HUDEP-2 (cell line): ENCODE data around the gene BRSK1.
A peak's percentile ranks its signal among the peaks of the same experiment; 100 is the strongest.
"Not testable (repeated sequence)": the region's sequence is repeated elsewhere in the genome, so short reads cannot be mapped to it uniquely, and the experiment has no call there.

ENCODE experiments used
- DNase-seq, 76 experiments: peaks; one replicate each; lab custom pipeline; 2025; ENCODE audit not compliant: unreplicated experiment in 76 of 76; lab: John Stamatoyannopoulos, UW

BRSK1 gene

DNA sequence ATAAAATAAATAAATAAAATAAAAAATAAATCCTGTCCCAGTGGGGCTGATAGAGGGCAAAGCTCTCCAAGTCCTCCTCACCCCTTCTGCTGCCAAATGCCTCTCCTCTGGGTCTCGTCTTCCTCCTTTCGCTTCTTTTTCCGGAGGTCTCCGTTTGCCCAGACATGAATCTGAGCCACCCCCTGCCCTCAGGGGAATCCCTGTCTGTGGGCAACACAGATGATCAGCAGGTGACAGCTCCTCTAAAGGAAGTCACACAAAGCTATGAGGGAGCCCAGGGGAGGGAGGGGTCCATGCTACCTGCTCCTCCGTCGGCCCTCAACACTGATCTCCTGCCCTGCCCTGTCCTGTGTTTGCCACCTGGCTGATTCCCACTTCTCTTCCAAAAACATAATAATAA, 40.9 kb downstream of the BRSK1 start:
- no peak for DNase-seq

- no peak for DNase-seq
Observed at GRCh38 chr19:55325172-55325571, 41.4 kb downstream of the BRSK1 start, which contains the start of gene TMEM150B. TSS of gene TMEM150B (minus strand) at chr19:55325341. CDS start at chr19:55321036, 4,305 bp downstream.

DNA sequence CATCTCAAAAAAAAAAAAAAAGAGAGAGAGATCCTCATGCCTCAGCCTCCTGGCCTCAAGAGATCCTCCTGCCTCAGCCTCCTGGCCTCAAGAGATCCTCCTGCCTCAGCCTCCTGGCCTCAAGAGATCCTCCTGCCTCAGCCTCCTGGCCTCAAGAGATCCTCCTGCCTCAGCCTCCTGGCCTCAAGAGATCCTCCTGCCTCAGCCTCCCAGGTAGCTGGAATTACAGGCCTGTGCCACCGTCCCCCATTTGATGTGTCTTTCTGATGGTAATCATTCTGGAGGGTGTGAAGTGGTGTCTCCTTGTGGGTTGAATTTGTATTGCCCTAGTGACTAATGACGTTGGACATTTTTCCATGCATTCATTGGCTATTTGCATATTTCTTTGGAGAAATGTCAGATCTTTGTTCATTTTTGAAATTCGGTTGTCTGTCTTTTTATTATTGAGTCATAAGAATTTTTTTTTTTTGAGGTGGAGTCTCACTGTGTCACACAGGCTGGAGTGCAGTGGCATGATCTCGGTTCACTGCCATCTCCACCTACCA, 45.0 kb downstream of the BRSK1 start:
- peak in 3 of 76 experiments; percentile 12 to 29 (median 22) for DNase-seq

GRCh38 chr19:55329791-55330190, 46.0 kb downstream of the BRSK1 start:
- not testable (repeated sequence) for DNase-seq

GRCh38 chr19:55333870-55334269, 50.1 kb downstream of the BRSK1 start:
- DNase-seq = no peak

- no peak for DNase-seq
Observed at GRCh38 chr19:55336101-55336500, 52.3 kb downstream of the BRSK1 start.

DNA sequence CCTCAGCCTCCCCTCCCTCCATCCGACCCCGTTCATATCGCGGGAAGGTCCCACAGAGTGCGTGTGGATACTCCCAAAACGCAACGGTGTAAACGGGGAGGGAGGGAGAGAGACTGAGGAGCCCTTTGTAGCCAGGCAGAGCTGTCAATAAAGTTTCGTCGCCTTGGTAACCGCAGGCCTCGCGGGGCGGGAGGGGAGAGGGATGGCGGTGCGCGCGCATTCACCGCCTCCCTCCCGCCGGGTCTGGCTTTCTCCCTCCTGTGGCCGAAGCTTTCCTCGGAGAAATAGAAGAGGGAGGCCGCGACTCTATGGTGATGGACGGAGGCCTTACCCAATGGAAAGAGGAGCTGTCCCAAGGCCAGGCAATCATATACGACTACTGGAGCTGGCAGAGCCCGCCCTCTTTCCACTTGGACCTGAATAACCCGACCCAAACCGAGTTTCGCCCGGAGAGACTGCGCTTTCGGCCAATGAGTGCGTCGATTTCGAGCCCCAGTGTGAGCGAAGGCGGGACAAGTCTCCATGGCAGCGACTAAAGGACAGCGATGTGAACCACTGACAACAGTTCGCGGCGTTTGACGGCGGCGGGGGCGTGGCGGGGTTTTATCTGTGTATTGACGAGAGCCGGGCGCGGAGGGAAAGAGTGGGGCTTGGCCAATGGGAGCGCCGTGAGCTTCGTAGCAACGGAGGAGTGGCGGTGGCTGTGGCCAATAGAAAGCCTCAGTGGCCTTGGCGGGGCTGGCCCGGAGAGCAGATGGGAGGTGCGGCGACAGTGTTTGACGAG, 55.5 kb downstream of the BRSK1 start, which contains the start of gene KMT5C:
KMT5C (plus strand) TSS at position 772 of the 784 bp plus-strand sequence. CDS start 2,061 bp downstream, outside the sequence.
- DNase-seq = peak; percentile 86 to 100 (median 100)

DNA sequence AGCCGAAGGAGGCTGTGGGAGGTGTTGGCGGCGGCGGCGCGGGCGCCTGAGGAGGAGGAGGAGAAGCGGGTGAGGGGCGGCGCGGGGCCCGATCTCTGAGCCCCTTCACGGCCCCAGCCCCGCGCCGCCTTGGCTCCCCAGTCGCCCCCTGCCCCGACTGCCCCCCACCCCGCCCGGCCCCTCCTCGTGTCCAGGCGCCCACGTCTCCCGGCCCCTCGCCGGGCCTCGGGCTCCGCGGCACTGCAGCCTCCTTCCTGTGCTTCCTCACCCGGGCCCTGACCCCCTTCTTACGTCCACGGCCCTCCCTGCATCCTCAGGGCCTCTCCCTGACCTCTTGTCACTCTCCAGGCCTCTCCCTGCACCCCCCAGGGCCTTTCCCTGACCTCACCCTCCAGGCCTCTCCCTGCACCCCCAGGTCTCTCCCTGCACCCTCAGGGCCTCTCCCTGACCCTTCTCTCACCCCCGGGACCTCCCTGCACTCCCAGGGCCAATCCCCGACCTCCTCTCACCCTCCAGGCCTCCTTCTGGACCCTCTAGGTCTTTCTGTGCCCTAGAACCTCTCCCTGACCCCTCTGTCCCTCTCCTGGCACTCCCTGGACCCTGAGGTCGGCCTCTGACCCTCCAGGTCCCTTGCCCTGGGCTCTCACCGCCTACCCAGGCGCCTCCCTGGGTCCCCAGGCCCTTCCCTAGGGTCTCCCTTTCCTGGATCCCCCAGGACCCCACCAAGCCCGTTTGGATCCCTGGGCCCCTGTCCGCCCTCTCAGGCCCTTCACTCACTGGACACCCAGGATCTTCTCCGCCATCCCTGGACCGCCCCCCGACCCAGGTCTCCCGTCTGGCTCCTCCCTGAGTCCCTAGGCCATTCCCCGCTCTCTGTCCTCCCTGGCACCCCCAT, 56.3 kb downstream of the BRSK1 start:
- peak in 28 of 76 experiments; percentile 14 to 64 (median 44) for DNase-seq

GRCh38 chr19:55340784-55341147, 57.0 kb downstream of the BRSK1 start:
- DNase-seq = peak in 13 of 76 experiments; percentile 18 to 46 (median 30)

DNA sequence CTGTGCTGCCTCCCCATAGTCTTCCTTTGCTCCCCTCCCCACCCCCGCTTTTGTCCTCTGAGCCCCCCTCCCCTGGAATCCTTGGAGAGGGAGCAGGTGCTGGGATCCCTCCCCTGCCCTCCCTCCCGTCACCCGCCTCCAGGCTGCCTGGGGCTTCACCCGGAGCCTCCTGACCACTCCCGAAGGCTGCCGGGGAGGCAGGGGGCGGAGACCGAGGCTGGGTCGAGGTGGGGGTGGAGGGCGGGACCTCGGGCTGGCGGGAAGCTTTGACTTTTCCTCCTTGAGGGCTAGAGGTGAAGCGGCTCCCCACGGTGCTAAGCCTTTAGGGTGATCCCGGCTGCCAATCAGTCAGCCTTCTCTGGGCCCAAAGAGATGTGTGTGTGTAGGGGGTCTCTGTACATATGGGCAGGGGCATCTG, 57.4 kb downstream of the BRSK1 start:
- DNase-seq = peak in 73 of 76 experiments; percentile 28 to 93 (median 79)

DNA sequence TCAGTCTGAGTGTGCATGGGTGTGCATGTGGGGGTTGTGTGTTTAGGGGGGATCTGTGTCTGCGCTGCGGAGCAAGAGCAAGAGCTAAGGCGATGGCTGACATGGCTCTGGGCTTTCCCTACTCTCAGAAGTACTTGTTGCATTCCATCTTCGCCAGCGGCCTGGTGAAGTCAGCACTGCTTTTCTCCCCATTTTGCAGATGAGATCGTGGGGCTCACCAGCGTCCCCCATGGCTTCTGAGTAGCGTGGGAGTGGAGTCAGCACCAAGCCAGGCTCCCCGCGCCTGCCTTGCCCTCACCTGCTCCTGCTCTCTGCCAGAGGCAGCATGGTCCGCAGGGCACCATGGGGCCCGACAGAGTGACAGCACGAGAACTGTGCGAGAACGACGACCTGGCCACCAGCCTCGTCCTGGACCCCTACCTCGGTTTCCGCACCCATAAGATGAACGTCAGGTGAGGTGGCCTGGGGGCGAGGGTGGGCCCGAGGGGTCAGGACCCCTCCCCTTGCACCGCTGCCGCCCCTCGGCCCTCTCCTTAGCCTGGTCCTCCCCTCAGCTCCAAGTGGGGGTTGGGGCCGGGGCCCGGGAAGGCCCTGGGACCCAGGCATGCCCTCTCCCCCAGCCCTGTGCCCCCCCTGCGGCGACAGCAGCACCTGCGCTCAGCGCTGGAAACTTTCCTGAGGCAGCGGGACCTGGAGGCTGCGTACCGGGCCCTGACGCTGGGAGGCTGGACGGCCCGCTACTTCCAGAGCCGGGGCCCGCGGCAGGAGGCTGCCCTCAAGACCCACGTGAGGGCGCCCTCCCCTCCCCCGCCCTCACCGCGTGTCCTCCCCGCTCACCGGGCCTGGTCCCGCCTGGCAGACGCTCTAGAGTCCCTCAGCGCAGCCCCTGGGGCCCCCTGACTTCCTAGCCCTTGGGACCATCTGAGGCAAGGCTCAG, 58.1 kb downstream of the BRSK1 start:
- no peak for DNase-seq

DNA sequence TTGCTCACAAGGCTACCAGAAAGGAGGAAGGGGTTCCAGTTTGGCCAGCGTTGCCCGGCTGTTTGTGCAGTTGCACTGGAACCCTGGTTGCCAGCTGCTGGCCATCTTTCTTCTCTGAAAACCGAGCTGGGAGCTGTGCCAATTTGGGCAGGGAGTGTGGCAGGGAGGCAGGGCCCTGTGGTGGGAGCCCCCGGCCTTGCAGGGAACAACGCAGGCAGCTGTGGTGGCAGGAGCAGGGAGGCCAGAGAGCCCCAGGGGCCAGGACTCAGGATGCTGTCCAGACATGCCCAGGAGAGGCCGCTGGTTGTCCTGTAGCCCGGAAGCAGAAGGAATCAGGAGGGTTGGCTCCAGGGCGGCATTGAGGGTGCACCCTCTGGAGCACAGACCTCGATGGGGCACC, 60.6 kb downstream of the BRSK1 start:
- DNase-seq = peak in 48 of 76 experiments; percentile 7 to 67 (median 41)

DNA sequence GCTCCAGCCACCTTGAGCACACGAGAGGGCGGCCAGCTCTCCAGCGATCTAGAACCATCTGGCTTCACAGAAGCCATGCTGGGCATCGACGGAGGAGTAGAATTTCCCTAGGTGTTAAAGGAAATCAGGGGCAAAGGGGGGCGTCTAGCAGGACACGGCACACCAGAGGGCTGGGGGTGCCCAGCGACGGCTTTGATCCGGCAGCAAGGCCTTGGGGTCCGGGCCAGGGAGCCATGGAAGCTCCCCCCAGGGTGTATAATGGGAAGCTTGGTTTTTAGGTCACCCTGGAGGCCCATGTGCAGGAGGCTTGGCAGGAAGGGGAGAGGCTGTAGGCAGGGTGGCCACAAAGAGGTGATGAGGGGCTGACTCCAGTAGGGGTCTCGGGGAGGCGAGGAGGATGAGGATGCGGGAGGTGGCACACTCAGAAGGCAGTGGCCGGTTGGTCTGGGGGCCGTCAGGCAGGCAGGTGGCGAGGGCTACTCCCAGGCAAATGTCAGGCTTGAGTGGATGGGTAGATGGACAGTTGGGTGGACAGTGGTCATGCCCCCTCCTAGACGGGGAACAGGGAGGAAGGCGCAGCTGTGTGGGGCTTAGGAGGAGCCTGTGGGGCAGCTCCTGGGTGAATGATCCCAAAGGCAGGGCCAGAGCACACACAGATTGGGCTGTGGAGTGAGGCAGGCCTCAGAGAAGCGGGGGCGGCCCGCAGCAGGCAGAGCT, 61.5 kb downstream of the BRSK1 start:
- no peak for DNase-seq

DNA sequence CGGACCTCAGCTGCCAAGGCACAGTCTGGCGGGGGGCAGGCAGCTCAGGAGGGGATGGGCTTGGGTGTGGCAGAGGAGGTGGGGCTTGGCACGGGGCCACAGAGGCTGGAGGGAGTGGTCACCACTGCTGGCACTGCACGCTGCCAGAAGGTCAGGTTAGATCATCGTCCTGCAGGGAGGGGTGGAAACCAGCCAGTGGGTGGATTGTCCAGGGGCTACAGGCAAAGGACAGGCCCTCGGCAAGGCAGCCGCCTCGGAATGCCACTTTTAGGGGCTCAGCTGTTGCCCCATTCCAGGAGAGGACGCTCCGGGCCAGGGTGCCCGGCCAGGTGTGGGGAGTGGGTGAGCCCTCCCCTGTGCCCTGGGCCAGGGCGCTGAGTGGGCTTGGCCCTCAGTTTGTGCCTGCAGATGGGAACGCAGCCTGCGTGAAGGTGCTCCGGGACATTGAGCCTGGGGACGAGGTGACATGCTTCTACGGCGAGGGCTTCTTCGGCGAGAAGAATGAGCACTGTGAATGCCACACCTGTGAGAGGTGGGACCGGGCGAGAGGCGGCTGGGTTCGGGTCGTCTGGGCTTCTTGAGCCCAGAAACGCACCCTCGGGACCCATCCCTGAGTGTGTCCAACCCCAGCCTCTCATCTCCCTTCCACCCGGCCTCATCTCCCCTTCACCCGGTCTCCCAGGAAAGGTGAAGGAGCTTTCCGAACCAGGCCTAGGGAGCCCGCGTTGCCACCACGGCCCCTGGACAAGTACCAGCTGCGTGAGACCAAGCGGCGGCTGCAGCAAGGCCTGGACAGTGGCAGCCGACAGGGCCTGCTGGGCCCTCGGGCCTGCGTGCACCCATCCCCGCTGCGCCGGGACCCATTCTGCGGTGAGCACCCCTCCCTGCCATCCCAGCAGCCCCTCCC, 62.3 kb downstream of the BRSK1 start:
- peak in 74 of 76 experiments; percentile 45 to 98 (median 83) for DNase-seq

DNA sequence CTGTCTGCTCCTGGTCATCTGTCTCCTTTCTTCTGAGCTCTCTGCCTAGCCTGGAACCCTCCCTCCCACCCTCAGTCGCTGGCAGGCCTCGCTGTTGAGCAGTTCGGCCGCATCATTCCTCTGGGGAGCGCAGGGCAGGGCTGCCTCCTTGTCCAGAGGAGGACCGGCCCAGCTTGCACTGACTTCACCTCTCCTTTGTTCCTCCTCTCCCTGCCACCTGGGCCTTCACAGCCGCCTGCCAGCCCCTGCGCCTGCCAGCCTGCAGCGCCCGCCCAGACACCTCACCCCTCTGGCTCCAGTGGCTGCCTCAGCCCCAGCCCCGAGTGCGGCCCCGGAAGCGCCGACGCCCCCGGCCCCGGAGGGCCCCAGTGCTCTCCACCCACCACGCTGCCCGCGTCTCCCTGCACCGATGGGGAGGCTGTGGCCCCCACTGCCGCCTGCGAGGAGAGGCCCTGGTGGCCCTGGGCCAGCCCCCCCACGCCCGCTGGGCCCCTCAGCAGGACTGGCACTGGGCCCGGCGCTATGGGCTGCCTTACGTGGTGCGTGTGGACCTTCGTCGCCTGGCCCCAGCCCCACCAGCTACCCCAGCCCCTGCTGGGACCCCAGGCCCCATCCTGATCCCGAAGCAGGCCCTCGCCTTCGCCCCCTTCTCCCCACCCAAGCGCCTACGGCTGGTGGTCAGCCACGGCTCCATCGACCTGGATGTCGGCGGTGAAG, 63.1 kb downstream of the BRSK1 start:
- no peak for DNase-seq

DNA sequence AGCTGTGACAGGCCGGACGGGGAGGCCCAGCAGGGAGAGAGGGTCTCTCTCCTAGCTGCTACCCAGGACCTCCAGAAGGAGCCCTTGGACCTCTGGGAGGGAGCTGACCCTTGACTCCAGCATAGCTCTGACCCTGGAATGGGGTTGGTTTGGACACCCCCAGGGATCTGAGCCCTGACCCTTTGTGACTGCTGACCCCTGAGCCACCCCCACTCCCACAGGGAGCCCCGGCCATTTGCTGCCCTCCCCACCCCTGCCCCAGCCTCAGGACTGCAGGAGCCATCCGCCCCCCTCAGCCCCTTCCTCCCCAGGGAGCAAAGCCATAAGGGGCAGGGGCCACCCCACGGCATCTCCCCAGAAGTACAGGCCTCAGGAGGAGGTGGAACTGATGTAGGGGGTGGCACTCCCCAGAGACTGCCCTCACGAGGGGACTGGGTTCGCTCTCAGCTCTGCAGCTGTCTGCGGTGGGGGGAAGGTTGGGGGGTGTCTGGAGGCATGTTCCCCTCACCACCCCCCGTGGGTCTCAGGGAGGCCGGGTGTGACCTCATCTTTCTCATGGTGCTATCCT, 63.7 kb downstream of the BRSK1 start:
- no peak for DNase-seq

DNA sequence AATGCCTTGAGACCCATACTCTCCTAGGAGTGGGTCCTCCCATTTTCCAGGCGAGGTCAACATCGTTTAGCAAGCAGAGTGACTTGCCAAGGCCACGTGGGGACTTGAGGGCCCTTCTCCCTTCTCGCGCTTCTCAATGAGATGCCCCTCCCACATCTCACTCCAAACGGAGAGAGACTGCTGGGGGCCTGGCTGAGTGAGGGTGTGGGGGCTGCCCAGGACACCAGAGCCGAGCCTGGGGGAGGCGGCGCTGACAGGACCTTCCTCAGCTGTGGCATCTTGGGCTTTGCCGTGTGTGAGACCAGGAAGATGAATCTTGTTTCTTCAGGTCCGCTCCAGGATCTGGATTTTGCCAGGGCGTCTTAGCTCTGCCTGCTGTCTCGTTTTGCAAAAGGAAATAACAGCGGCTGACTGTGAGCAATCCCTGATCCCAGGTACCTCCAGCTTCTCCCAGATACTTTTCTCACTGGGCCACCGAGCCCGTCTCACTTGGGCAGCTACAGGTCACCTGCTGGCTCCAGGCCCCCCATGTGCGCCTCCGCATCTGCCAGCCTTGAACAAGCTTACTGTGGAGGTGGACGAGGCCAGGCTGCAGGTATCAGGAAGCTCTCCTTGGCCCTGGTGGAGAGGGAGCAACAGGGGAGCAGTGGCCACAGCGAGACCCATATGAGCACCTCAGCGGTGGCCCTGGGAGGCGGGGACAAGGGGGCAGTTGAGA, 64.7 kb downstream of the BRSK1 start:
- no peak for DNase-seq
